HepG2 (cell line): ENCODE measurements around the gene METTL1. TPM values are rescaled to one million over a fixed set of nuclear protein-coding genes. Genes with fewer than 3 reads are reported as not detected.

ENCODE experiments used
- ATAC-seq: fragments of 200-7000 bp; cut with Tn5 transposase; 3 replicates; pipeline ENCODE4 v1.9.1; 2020; ENCODE audit warnings: mild to moderate bottlenecking, moderate library complexity
- BruUV-seq: library from RNA; stranded (reverse); fragments of 400-500 nt; replicated peaks from 2 replicates; lab custom pipeline; 2021; lab: Mats Ljungman, UMichigan
- CTCF ChIA-PET: fragments of 300-600 bp; formaldehyde crosslinking; extraction: SDS; loops from one replicate; lab custom pipeline; 2021; ENCODE audit warnings: low total read pairs, inconsistent platforms, low intra/inter-chr PET ratio; lab: Yijun Ruan, JAX
- POLR2A ChIA-PET: fragments of 350-600 bp; sonication (Branson Sonifier 250); formaldehyde crosslinking; loops from one replicate; lab custom pipeline; 2020; ENCODE audit warnings: antibody characterized with exemption, inconsistent platforms; lab: Yijun Ruan, JAX
- DNase-seq: peaks from one replicate; pipeline ENCODE4 v3.0.0-alpha.2; 2015; ENCODE audit warnings: low spot score
- FAIRE-seq: peaks from 3 replicates; lab custom pipeline; 2011; peaks lifted over from hg19 to GRCh38; lab: Jason Lieb, UNC
- H2AFZ ChIP-seq: one replicate; pipeline ENCODE4 v1.6.1; 2011; ENCODE audit warnings: low read length, inconsistent platforms
- H3K27ac ChIP-seq: fragments of 300-600 bp; 3 replicates; pipeline ENCODE4 v1.8.0; 2011; ENCODE audit warnings: mixed run types, mild to moderate bottlenecking, mixed read lengths, low read length, inconsistent platforms; ENCODE audit not compliant: insufficient read depth; ENCODE audit errors: extremely low read length
- H3K27me3 ChIP-seq, 2 experiments: fragments of 200-600 bp in 1 of 2; 2 replicates in 1 of 2; 3 replicates in 1 of 2; pipeline versions ENCODE4 v1.6.0 to v1.8.0; 2011; ENCODE audit warnings: low read length in 2 of 2, mild to moderate bottlenecking in 2 of 2, moderate library complexity in 2 of 2, inconsistent platforms in 1 of 2; ENCODE audit not compliant: insufficient read depth in 2 of 2, control insufficient read depth in 1 of 2
- H3K36me3 ChIP-seq, 2 experiments: fragments of 200-600 bp in 1 of 2; replicated peaks in 1 of 2; 2 replicates in 1 of 2; 3 replicates in 1 of 2; pipeline versions ENCODE4 v1.5.1 to v1.8.0; 2011; ENCODE audit warnings: low read length in 2 of 2, inconsistent platforms in 1 of 2; ENCODE audit not compliant: insufficient read depth in 2 of 2, control insufficient read depth in 1 of 2
- H3K4me1 ChIP-seq: 2 replicates; pipeline ENCODE4 v1.5.1; 2012; ENCODE audit warnings: low read length, inconsistent platforms; ENCODE audit not compliant: insufficient read depth
- H3K4me2 ChIP-seq: 2 replicates; pipeline ENCODE4 v1.6.0; 2011; ENCODE audit warnings: low read depth, low read length, inconsistent platforms
- H3K4me3 ChIP-seq, 3 experiments: fragments of 200-600 bp in 1 of 3; sonication (generic), shearing (Covaris generic) in 1 of 3; replicated peaks in 1 of 3; 2 replicates each; pipeline ENCODE4 v1.5.1; 2011 to 2016; ENCODE audit warnings: low read length in 3 of 3, inconsistent platforms in 2 of 3, low read depth in 2 of 3, mild to moderate bottlenecking in 2 of 3, control low read depth in 1 of 3, mixed read lengths in 1 of 3; ENCODE audit not compliant: insufficient read depth in 1 of 3
- H3K79me2 ChIP-seq: one replicate; pipeline ENCODE4 v1.6.1; 2011; ENCODE audit warnings: low read length, inconsistent platforms; ENCODE audit not compliant: insufficient read depth
- H3K9ac ChIP-seq: 2 replicates; pipeline ENCODE4 v1.6.0; 2011; ENCODE audit warnings: mild to moderate bottlenecking, low read depth, low read length, inconsistent platforms; ENCODE audit not compliant: insufficient read depth
- H3K9me3 ChIP-seq: 2 replicates; pipeline ENCODE4 v1.5.1; 2012; ENCODE audit warnings: mild to moderate bottlenecking, low read length
- H4K20me1 ChIP-seq: 2 replicates; pipeline ENCODE4 v1.6.0; 2011; ENCODE audit warnings: inconsistent platforms, mild to moderate bottlenecking, low read length, moderate library complexity; ENCODE audit not compliant: insufficient read depth
- AHDC1 ChIP-seq: sonication (generic); formaldehyde crosslinking; IDR thresholded peaks from 2 replicates; pipeline ENCODE4 v1.5.1; 2020; ENCODE audit warnings: mild to moderate bottlenecking, missing genetic modification reagents, borderline replicate concordance
- CREB3 ChIP-seq: sonication (generic); formaldehyde crosslinking; IDR thresholded peaks from 2 replicates; pipeline ENCODE4 v1.5.0; 2020; ENCODE audit warnings: missing genetic modification reagents
- DMTF1 ChIP-seq: sonication (generic); formaldehyde crosslinking; IDR thresholded peaks from 2 replicates; pipeline ENCODE4 v1.4.0; 2020; ENCODE audit warnings: mild to moderate bottlenecking, missing genetic modification reagents
- HOXA3 ChIP-seq: sonication (generic); formaldehyde crosslinking; IDR thresholded peaks from 2 replicates; pipeline ENCODE4 v1.5.0; 2020; ENCODE audit warnings: missing genetic modification reagents
- KAT7 ChIP-seq: IDR thresholded peaks from 2 replicates; pipeline ENCODE4 v1.6.1; 2018; ENCODE audit warnings: borderline replicate concordance, missing compliant biosample characterization
- NFIB ChIP-seq: sonication (generic); formaldehyde crosslinking; IDR thresholded peaks from 2 replicates; pipeline ENCODE4 v1.9.0; 2021; ENCODE audit warnings: missing genetic modification reagents, mild to moderate bottlenecking, borderline replicate concordance
- NFYC ChIP-seq: IDR thresholded peaks from 2 replicates; pipeline ENCODE4 v1.6.1; 2016; ENCODE audit warnings: missing genetic modification reagents, missing compliant biosample characterization
- RCOR2 ChIP-seq: IDR thresholded peaks from 2 replicates; pipeline ENCODE4 v1.6.1; 2016; ENCODE audit warnings: missing biosample characterization, missing genetic modification reagents
- RXRB ChIP-seq: IDR thresholded peaks from 2 replicates; pipeline ENCODE4 v1.6.1; 2016; ENCODE audit warnings: borderline replicate concordance, missing genetic modification reagents, missing compliant biosample characterization
- SALL2 ChIP-seq: sonication (generic); formaldehyde crosslinking; IDR thresholded peaks from 2 replicates; pipeline ENCODE4 v1.8.1; 2023; ENCODE audit warnings: mild to moderate bottlenecking, missing genetic modification reagents, inconsistent platforms
- ZNF3 ChIP-seq: IDR thresholded peaks from 2 replicates; pipeline ENCODE4 v1.7.0; 2017; ENCODE audit warnings: inconsistent platforms
- ZNF337 ChIP-seq: sonication (generic); formaldehyde crosslinking; IDR thresholded peaks from 2 replicates; pipeline ENCODE4 v1.5.1; 2020; ENCODE audit warnings: missing genetic modification reagents, low read depth, mild to moderate bottlenecking, borderline replicate concordance
- ZNF552 ChIP-seq: sonication (generic); formaldehyde crosslinking; IDR thresholded peaks from 2 replicates; pipeline ENCODE4 v1.9.0; 2022; ENCODE audit warnings: missing genetic modification reagents, mild to moderate bottlenecking, borderline replicate concordance
- WGBS: methylation state at CpG from one replicate; pipeline ENCODE4 v1.1.6; 2017; ENCODE audit warnings: low lambda C conversion rate; 5-methylcytosine and 5-hydroxymethylcytosine counted together
- in situ Hi-C: cut with HindIII; loops from 2 replicates; pipeline ENCODE4 v1.10.0; 2017; ENCODE audit warnings: low pct_unique_long_range_greater_than_20kb; ENCODE audit not compliant: extremely low pct_ligation_motif_present
- intact Hi-C: fragments of 100-400 bp; cut with micrococcal nuclease; formaldehyde crosslinking; loops from one replicate; pipeline ENCODE4 v1.10.0; 2022; ENCODE audit not compliant: unreplicated experiment
- polyA plus RNA-seq, 8 experiments: library from polyadenylated mRNA; depleted of rRNA in 3 of 8; stranded (reverse) in 7 of 8; unstranded in 1 of 8; fragments of >200 nt; fragmentation: Illumina TruSeq in 4 of 8; extraction: Trizol in 4 of 8; gene quantifications; 2 replicates each; pipeline versions ENCODE4 v1.2.1 to v1.2.3, GENCODE V29; 2011 to 2016; ENCODE audit warnings: low read depth in 4 of 8, missing spikeins in 1 of 8, mixed read lengths in 1 of 8; ENCODE audit not compliant: insufficient read depth in 1 of 8
- total RNA-seq, 5 experiments: library from RNA; depleted of rRNA; stranded (reverse); fragments of >200 nt; fragmentation: Illumina TruSeq; extraction: Trizol; gene quantifications; 2 replicates each; pipeline ENCODE4 v1.2.3, GENCODE V29; 2016; ENCODE audit warnings: low read depth in 1 of 5

The METTL1 gene
- total and polyA plus RNA-seq, 2 of the 13 experiments (the other 11 are each of a cell fraction or from before 2014, with no cell fraction given): 34.7 to 36.9 TPM

GRCh38 chr12:57776247-57776587 is 4.3 kb upstream of the METTL1 start:
- CTCF ChIA-PET: no interaction called here
- POLR2A ChIA-PET: no interaction called here

More at GRCh38 chr12:57776247-57776587, 4.3 kb upstream of the METTL1 start:
- H4K20me1 ChIP-seq: no peaks in the 10 kb centered on the region
- no peak for TF ChIP-seq RCOR2
- no peak for TF ChIP-seq NFYC (CRISPR knock-in tag)
- TF ChIP-seq ZNF552 (CRISPR knock-in tag): no peak
- TF ChIP-seq RXRB (CRISPR knock-in tag): no peak
- TF ChIP-seq ZNF3: no peak
- TF ChIP-seq NFIB: no peak
- TF ChIP-seq HOXA3 (CRISPR knock-in tag): no peak
- no peak for TF ChIP-seq AHDC1 (CRISPR knock-in tag)
- TF ChIP-seq SALL2 (CRISPR knock-in tag): no peak
- TF ChIP-seq ZNF337: no peak
- TF ChIP-seq CREB3: no peak
- no peak for TF ChIP-seq KAT7 (CRISPR knock-in tag)
- TF ChIP-seq DMTF1 (CRISPR knock-in tag): no peak
- peaks cover 7% of the 10 kb centered on the region for H3K79me2 ChIP-seq
- intact Hi-C loops: no loop called here
- no peak overlapping the region for H3K4me2 ChIP-seq
- H3K9me3 ChIP-seq: no peaks in the 10 kb centered on the region
- H3K36me3 ChIP-seq: peaks cover 4 to 7% of the 10 kb centered on the region in 2 experiments; a peak in 4 of 5 replicates
- FAIRE-seq: no peak
- no peak for ATAC-seq
- H3K9ac ChIP-seq: no peak overlapping the region
- H3K4me1 ChIP-seq: peaks cover 12% of the 10 kb centered on the region
- H3K27me3 ChIP-seq: no peaks in the 10 kb centered on the region; a peak in 1 of 5 replicates
- no peak overlapping the region for H3K4me3 ChIP-seq
- H2AFZ ChIP-seq: no peak overlapping the region
- H3K27ac ChIP-seq: no peak overlapping the region
- no TSS peak for BruUV-seq
- in situ Hi-C loops: no loop called here
- WGBS: 95% methylated on average over 2 of the region's 2 CpGs
- DNase-seq: no peak
